GM18505 (cell line): Measurements from ENCODE around the gene GOLPH3L.
"Not testable (repeated sequence)": the region's sequence is repeated elsewhere in the genome, so short reads cannot be mapped to it uniquely, and the experiment has no call there.

Experiments used
- ATAC-seq: cut with Tn5 transposase; IDR thresholded peaks from one replicate; pipeline ENCODE4 v1.9.1; 2021; ENCODE audit not compliant: unreplicated experiment
- POLR2A ChIP-seq: IDR thresholded peaks from 4 replicates; pipeline ENCODE4 v1.6.1; 2011; ENCODE audit warnings: borderline replicate concordance; ENCODE audit not compliant: insufficient read depth, insufficient read length; ENCODE audit errors: extremely low read depth

Gene GOLPH3L

DNA sequence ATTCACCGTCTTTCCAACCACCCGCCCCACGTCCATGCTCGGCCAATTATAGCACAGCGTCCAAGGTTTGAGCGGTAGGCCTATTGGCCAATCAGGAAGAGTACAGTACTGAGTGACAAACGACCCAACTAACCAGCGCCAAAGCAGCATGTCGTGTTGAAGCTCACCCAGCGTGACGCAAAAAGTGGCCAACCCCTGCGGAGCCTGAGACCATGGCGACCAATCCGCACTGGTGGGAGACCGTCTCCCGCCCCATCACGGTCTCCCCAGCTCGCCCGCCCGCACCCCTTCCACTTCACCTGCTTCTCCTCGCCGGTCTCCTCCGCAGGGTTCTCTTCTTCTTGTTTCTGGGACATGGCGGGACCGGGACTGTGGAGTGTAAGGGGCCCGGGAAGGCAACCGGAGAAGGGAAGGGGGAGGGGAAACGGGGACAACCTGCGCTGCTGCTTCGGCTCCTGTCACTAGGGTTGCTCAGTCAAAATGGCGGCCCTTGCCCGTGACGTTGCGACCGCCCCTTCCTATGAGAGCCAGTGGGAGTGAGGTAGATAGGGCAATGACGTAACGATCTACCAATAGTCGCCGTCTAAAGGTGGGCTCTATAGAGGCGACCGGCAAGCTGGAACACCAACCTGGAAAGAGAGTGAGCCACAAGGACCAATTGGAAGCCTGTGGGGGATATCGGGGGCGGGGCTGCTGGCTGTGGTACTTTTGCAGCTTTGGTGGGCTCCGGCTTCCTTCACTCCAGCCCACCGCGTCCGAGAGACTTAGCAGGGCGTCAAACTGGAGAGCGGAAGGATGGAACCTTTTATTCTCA is 67.6 kb downstream of the GOLPH3L start, which contains the start of gene ENSA:
TSS of gene ENSA (minus strand) at position 498 of the 814 bp plus-strand sequence. CDS start at position 356, 142 bp downstream.
- ATAC-seq, result peak; percentile 90
- TF ChIP-seq POLR2A, result peak; percentile 73

DNA sequence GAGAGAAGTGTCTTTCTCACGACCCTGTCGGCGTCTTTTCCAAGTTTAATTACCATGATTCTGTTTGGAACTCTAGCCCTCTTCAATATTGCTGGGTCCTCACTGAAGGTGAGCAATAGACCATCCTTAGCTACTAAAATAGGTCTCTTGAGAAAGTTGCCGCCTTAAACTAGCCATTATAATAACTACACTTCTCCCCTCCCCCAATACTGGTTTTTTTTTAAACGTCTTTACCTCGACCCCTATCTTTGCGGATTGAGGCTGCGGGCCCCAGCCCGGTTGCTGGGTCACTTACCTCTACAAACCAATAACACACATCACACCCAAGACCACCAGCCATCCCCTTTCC is 68.2 kb downstream of the GOLPH3L start:
- TF ChIP-seq POLR2A, result no peak
- ATAC-seq, result no peak

- no peak for ATAC-seq
- no peak for TF ChIP-seq POLR2A
Measured at GRCh38 chr1:150627826-150628410, 69.0 kb downstream of the GOLPH3L start.

DNA sequence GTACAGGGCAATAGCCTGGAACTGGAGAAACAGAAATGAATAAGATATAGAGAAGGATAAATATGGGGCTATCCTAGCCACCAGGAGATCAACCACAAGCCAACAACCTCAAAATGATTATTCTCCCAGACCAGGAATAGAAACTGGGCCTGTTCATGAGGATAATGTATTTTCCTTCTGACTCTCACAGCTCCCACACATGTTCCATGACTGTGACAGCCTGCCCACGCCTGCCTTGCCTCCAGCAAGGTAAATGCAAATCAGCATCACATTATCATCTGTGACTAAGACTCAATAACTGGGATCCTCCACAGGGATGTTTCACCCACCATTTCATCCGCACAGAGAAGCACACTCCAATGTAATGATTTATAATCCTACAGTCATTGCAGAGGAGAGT is 70.8 kb downstream of the GOLPH3L start:
- ATAC-seq, result no peak
- TF ChIP-seq POLR2A, result no peak

DNA sequence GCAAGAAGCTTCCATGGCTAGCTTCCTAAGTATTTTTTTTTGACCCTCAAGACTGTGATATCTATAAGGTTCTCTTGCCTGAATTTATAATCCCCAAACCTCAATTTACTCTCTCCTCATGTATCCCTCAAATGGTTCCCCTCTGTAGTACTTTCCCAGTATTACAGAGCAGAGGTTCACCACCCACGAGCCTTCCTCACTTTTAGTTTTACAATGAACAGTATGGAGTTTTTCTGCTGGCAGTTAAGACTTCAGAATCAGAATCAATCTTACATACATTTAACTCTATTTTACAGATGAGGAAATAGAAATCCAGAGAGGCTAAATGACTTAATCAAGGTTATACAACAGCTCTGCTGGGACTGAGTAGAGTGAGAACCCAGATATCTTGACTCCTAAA is 72.4 kb downstream of the GOLPH3L start:
- ATAC-seq, result not testable (repeated sequence)

DNA sequence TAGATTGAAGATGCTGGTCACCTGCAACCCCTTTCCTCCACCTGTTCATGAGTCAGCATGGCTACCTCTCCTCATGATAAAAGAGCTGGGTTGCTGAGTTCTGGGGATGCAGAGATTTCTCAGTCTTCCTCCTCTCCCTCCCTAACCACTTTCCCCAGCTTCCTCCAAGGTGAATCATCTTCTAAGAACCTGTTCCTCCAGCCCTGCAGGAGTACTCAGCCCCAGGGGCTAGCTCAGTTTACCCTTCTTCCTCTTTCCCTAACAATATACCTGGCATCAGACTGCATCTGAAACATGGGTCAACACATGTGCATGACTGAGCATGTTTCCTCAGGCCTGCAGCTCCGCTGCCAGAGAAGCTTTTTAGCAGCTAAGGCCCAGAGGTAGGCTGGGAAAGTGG is 72.8 kb downstream of the GOLPH3L start:
- not testable (repeated sequence) for ATAC-seq

DNA sequence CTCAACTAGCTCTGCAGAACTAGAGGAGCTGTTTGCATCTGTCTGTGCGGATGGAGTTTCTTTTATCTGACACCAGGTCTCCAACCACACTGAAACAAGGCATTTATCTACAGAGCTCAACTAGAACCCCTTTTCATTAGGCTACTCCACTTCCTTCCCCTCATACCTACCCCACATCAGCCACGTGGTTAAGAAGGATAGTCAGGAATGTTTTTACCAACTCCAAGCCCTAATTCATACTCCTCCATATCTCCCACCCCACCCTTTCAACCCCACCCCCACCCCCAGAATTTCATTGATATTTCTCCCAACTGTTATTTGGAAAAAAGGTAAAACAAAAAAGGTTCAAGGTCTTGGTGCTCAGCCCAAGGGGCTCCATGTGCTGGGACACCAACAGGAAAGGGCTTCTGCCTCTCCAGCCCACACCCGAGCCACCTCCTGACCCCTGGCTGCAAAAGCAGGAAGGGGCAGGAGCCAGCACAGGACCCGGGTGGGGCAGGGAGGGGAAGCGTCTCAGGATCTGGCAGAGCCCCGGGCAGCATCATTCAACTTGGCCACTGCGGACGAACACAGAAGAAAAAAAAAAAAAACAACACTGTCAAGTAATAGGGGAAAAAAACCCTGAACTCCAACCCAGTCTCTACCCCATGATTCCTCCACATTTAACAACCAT is 74.5 kb downstream of the GOLPH3L start:
- no peak for ATAC-seq
- no peak for TF ChIP-seq POLR2A

DNA sequence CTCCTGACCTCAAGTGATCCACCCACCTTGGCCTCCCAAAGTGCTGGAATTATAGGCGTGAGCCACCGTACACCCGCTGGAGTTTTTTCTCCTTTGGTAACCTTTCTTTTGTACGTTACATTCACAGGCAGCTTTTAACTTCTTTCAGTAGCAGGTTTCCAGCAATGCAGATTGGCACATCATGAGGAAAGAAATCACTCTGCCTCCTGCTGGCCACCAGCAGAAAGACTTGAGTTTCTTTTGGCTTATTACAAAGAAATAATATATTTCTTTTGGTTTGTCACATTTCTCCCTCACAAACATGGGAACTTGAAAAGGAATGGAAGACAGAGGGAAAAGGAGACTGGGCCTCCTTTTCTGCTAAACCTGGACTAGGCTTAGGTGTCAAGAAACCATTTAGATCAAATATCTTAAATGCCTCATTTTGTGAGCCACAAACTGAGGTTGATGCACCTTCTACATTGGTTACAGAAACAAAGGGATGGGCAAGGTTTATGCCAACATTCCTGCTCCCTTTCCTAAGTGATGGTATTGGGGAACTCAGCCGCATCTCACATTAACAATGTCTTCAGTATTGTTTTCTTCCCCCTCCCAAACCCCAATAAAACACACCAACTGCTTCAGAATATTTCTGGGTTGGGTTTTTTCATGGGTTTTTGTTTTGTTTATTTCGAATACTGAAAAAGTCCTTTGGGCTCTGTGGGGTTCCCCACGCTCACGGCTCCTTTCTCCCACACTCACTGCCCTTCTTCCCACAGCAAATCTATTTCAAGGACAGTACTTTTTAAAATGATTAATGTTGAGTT is 75.3 kb downstream of the GOLPH3L start:
- no peak for TF ChIP-seq POLR2A

GRCh38 chr1:150620919-150621318 is 76.0 kb downstream of the GOLPH3L start:
- ATAC-seq, result no peak
- no peak for TF ChIP-seq POLR2A

More for the DNA sequence above, 75.3 kb downstream of the GOLPH3L start:
- no peak for ATAC-seq

GRCh38 chr1:150619576-150620509 is 77.1 kb downstream of the GOLPH3L start:
- no peak for TF ChIP-seq POLR2A
- no peak for ATAC-seq

DNA sequence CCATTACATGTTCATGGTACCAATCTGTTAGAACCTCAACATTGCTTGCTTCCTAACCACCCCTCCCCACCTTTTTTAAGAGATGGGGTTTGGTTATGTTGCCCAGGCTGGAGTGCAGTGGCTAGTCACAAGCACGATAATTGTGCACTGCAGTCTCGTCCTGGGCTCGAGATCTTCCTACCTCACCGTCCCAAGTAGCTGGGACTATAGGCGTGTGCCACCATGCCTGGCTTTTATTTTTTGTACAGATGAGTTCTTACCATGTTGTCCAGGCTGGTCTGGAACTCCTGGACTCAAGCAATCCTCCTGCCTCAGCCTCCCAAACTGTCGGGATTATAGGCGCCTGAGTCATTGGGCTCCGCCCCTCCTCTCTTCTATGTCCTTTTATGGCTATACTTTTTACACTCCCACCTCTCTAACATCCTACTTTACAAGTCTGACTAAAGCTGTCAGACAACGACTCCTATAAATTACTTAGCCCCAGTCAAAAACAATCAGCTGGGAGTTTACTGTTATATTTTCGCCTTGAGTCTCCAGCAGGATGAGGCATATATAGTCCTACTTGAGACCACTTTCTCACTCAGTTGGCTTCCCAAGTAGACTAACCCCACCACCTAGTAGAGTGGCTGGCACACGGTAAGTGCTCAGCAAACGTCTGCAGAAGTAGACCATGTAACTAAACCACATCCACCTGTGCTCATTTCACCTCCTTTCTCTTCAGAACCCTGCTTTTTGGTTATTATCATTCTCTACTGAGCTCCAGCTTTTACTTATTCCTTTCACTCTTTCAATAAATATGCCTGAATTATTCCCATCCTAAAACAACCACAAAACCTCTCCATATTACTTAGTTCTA is 81.4 kb downstream of the GOLPH3L start:
- ATAC-seq, result no peak
- TF ChIP-seq POLR2A, result no peak
